ENCODE measurements around the gene CDHR4.

The CDHR4 gene

GRCh38 chr3:49745986-49746385 lies 53.7 kb downstream of the CDHR4 start:
- DNase-seq (ENCODE audit: low read depth in 2 of 3, low spot score in 2 of 3), result no peak

Measured in activated CD8-positive, alpha-beta memory T cell treated with anti-CD3 and anti-CD28 coated beads for 48 hours (primary cell).